ENCODE data around the gene AMFR.

AMFR gene

GRCh38 chr16:56363181-56363716, 62.1 kb downstream of the AMFR start:
- no peak for DNase-seq (ENCODE audit: low read depth in 2 of 2)

GRCh38 chr16:56362706-56363105, 62.6 kb downstream of the AMFR start:
- no peak for DNase-seq (ENCODE audit: low read depth in 2 of 2)

GRCh38 chr16:56362057-56362655, 63.2 kb downstream of the AMFR start:
- no peak for DNase-seq (ENCODE audit: low read depth in 2 of 2)

- DNase-seq (ENCODE audit: low read depth in 2 of 2) = no peak
Measured at GRCh38 chr16:56360117-56361008, 65.0 kb downstream of the AMFR start.

- DNase-seq (ENCODE audit: low read depth in 2 of 2) = no peak
Measured at GRCh38 chr16:56357765-56358322, 67.5 kb downstream of the AMFR start.

GRCh38 chr16:56357241-56357764, 68.0 kb downstream of the AMFR start:
- no peak for DNase-seq (ENCODE audit: low read depth in 2 of 2)

GRCh38 chr16:56356276-56357240, 68.8 kb downstream of the AMFR start:
- DNase-seq (ENCODE audit: low read depth in 2 of 2) = peak; percentile 32 to 35

GRCh38 chr16:56355786-56356275, 69.5 kb downstream of the AMFR start:
- DNase-seq (ENCODE audit: low read depth in 2 of 2) = no peak

- no peak for DNase-seq (ENCODE audit: low read depth in 2 of 2)
Measured at GRCh38 chr16:56355221-56355620, 70.1 kb downstream of the AMFR start.

GRCh38 chr16:56354746-56355145, 70.6 kb downstream of the AMFR start:
- no peak for DNase-seq (ENCODE audit: low read depth in 2 of 2)

- DNase-seq (ENCODE audit: low read depth in 2 of 2) = no peak
Measured at GRCh38 chr16:56354016-56354415, 71.3 kb downstream of the AMFR start.

GRCh38 chr16:56353054-56353921, 72.1 kb downstream of the AMFR start:
- no peak for DNase-seq (ENCODE audit: low read depth in 2 of 2)

- no peak for DNase-seq (ENCODE audit: low read depth in 2 of 2)
Measured at GRCh38 chr16:56352351-56353053, 72.8 kb downstream of the AMFR start.

GRCh38 chr16:56351481-56351880, 73.9 kb downstream of the AMFR start:
- DNase-seq (ENCODE audit: low read depth in 2 of 2) = no peak

- no peak for DNase-seq (ENCODE audit: low read depth in 2 of 2)
Measured at GRCh38 chr16:56350491-56351405, 74.6 kb downstream of the AMFR start.

GRCh38 chr16:56349711-56350161, 75.6 kb downstream of the AMFR start:
- no peak for DNase-seq (ENCODE audit: low read depth in 2 of 2)

- no peak for DNase-seq (ENCODE audit: low read depth in 2 of 2)
Measured at GRCh38 chr16:56349086-56349415, 76.3 kb downstream of the AMFR start.
